Measurements from ENCODE around the gene CEP85L.

Gene CEP85L

GRCh38 chr6:118562248-118562647, 89.1 kb downstream of the CEP85L start:
- Mint-ChIP-seq H3K27ac (peak overlapping the region; percentile 37), H3K27me3 (no peaks in the 10 kb centered on the region), H3K9me3 (no peaks in the 10 kb centered on the region), H3K4me1 (ENCODE audit: low read depth) (peaks cover 55% of the 10 kb centered on the region), H3K36me3 (ENCODE audit: low read depth) (peaks cover 41% of the 10 kb centered on the region), H3K4me3 (no peak overlapping the region)
- DNase-seq, result no peak

GRCh38 chr6:118559659-118560058, 91.7 kb downstream of the CEP85L start:
- Mint-ChIP-seq H3K36me3 (ENCODE audit: low read depth) (peaks cover 49% of the 10 kb centered on the region), H3K27ac (peak overlapping the region; percentile 83), H3K4me3 (no peak overlapping the region), H3K9me3 (no peaks in the 10 kb centered on the region), H3K4me1 (ENCODE audit: low read depth) (peaks cover 52% of the 10 kb centered on the region), H3K27me3 (no peaks in the 10 kb centered on the region)
- DNase-seq, result no peak

- H3K4me3 Mint-ChIP-seq, result peak overlapping the region; percentile 45
- H3K27me3 Mint-ChIP-seq, result no peaks in the 10 kb centered on the region
- H3K27ac Mint-ChIP-seq, result peak overlapping the region; percentile 83
- no peaks in the 10 kb centered on the region for H3K9me3 Mint-ChIP-seq
- DNase-seq, result no peak
- H3K4me1 Mint-ChIP-seq (ENCODE audit: low read depth), result peaks cover 54% of the 10 kb centered on the region
- peaks cover 49% of the 10 kb centered on the region for H3K36me3 Mint-ChIP-seq (ENCODE audit: low read depth)
These were observed 92.8 kb downstream of the CEP85L start for GRCh38 chr6:118558464-118559217.

- DNase-seq, result no peak
- Mint-ChIP-seq H3K36me3 (ENCODE audit: low read depth) (peaks cover 36% of the 10 kb centered on the region), H3K9me3 (no peaks in the 10 kb centered on the region), H3K4me1 (ENCODE audit: low read depth) (peaks cover 57% of the 10 kb centered on the region), H3K27me3 (no peaks in the 10 kb centered on the region), H3K27ac (no peak overlapping the region), H3K4me3 (no peak overlapping the region)
These were observed 96.7 kb downstream of the CEP85L start for GRCh38 chr6:118554698-118555097.

- no peaks in the 10 kb centered on the region for H3K27me3 Mint-ChIP-seq
These were observed 98.3 kb downstream of the CEP85L start for GRCh38 chr6:118553132-118553531.

GRCh38 chr6:118551063-118552053, 100.0 kb downstream of the CEP85L start:
- peaks cover 21% of the 10 kb centered on the region for H3K36me3 Mint-ChIP-seq (ENCODE audit: low read depth)
- no peaks in the 10 kb centered on the region for H3K9me3 Mint-ChIP-seq
- peaks cover 55% of the 10 kb centered on the region for H3K4me1 Mint-ChIP-seq (ENCODE audit: low read depth)
- H3K27ac Mint-ChIP-seq, result no peak overlapping the region
- no peak for DNase-seq
- no peak overlapping the region for H3K4me3 Mint-ChIP-seq
- no peaks in the 10 kb centered on the region for H3K27me3 Mint-ChIP-seq

More at GRCh38 chr6:118553132-118553531, 98.3 kb downstream of the CEP85L start:
- no peak for DNase-seq
- H3K27ac Mint-ChIP-seq, result no peak overlapping the region
- H3K9me3 Mint-ChIP-seq, result no peaks in the 10 kb centered on the region
- peaks cover 34% of the 10 kb centered on the region for H3K36me3 Mint-ChIP-seq (ENCODE audit: low read depth)
- peaks cover 52% of the 10 kb centered on the region for H3K4me1 Mint-ChIP-seq (ENCODE audit: low read depth)
- H3K4me3 Mint-ChIP-seq, result no peak overlapping the region

GRCh38 chr6:118548613-118549012, 102.8 kb downstream of the CEP85L start:
- Mint-ChIP-seq H3K36me3 (ENCODE audit: low read depth) (peaks cover 14% of the 10 kb centered on the region), H3K27me3 (no peaks in the 10 kb centered on the region), H3K4me1 (ENCODE audit: low read depth) (peaks cover 72% of the 10 kb centered on the region), H3K9me3 (no peaks in the 10 kb centered on the region), H3K4me3 (no peak overlapping the region), H3K27ac (no peak overlapping the region)
- DNase-seq, result no peak

- no peak within 1 kb of the TSS for H3K4me3 Mint-ChIP-seq
- peaks cover 16% of the 10 kb centered on the region for H3K36me3 Mint-ChIP-seq (ENCODE audit: low read depth)
- H3K4me1 Mint-ChIP-seq (ENCODE audit: low read depth), result peaks cover 72% of the 10 kb centered on the region
- no peak for DNase-seq
- H3K9me3 Mint-ChIP-seq, result no peaks in the 10 kb centered on the region
- no peaks in the 10 kb centered on the region for H3K27me3 Mint-ChIP-seq
- H3K27ac Mint-ChIP-seq, result peak within 1 kb of the TSS; percentile 51
These were observed 103.3 kb downstream of the CEP85L start, which contains the start of gene PLN for GRCh38 chr6:118548136-118548535. PLN (plus strand) TSS chr6:118548296; CDS start chr6:118558922, 10,626 bp downstream.

GRCh38 chr6:118546880-118547218, 104.5 kb downstream of the CEP85L start:
- Mint-ChIP-seq H3K9me3 (no peaks in the 10 kb centered on the region), H3K4me1 (ENCODE audit: low read depth) (peaks cover 74% of the 10 kb centered on the region), H3K27me3 (no peaks in the 10 kb centered on the region), H3K27ac (no peak overlapping the region), H3K4me3 (no peak overlapping the region), H3K36me3 (ENCODE audit: low read depth) (peaks cover 21% of the 10 kb centered on the region)
- no peak for DNase-seq

GRCh38 chr6:118546164-118546879, 105.1 kb downstream of the CEP85L start:
- peaks cover 76% of the 10 kb centered on the region for H3K4me1 Mint-ChIP-seq (ENCODE audit: low read depth)
- DNase-seq, result no peak
- peaks cover 25% of the 10 kb centered on the region for H3K36me3 Mint-ChIP-seq (ENCODE audit: low read depth)
- H3K4me3 Mint-ChIP-seq, result no peak overlapping the region
- H3K27me3 Mint-ChIP-seq, result no peaks in the 10 kb centered on the region
- H3K9me3 Mint-ChIP-seq, result no peaks in the 10 kb centered on the region
- H3K27ac Mint-ChIP-seq, result peak overlapping the region; percentile 4

- Mint-ChIP-seq H3K27ac (no peak overlapping the region), H3K27me3 (no peaks in the 10 kb centered on the region), H3K36me3 (ENCODE audit: low read depth) (peaks cover 32% of the 10 kb centered on the region), H3K4me1 (ENCODE audit: low read depth) (peaks cover 69% of the 10 kb centered on the region), H3K4me3 (no peak overlapping the region), H3K9me3 (no peaks in the 10 kb centered on the region)
- DNase-seq, result no peak
These were observed 107.3 kb downstream of the CEP85L start for GRCh38 chr6:118544105-118544504.

GRCh38 chr6:118542184-118542952, 109.0 kb downstream of the CEP85L start:
- H3K4me3 Mint-ChIP-seq, result no peak overlapping the region
- H3K27me3 Mint-ChIP-seq, result no peaks in the 10 kb centered on the region
- peaks cover 64% of the 10 kb centered on the region for H3K4me1 Mint-ChIP-seq (ENCODE audit: low read depth)
- H3K36me3 Mint-ChIP-seq (ENCODE audit: low read depth), result peaks cover 32% of the 10 kb centered on the region
- no peaks in the 10 kb centered on the region for H3K9me3 Mint-ChIP-seq
- no peak for DNase-seq
- H3K27ac Mint-ChIP-seq, result no peak overlapping the region

GRCh38 chr6:118537574-118537973, 113.8 kb downstream of the CEP85L start:
- Mint-ChIP-seq H3K4me1 (ENCODE audit: low read depth) (peaks cover 42% of the 10 kb centered on the region), H3K27me3 (no peaks in the 10 kb centered on the region), H3K4me3 (no peak overlapping the region), H3K36me3 (ENCODE audit: low read depth) (peaks cover 36% of the 10 kb centered on the region), H3K27ac (no peak overlapping the region), H3K9me3 (peaks cover 2% of the 10 kb centered on the region)
- no peak for DNase-seq

GRCh38 chr6:118536478-118536877, 114.9 kb downstream of the CEP85L start:
- H3K27me3 Mint-ChIP-seq, result no peaks in the 10 kb centered on the region
- peaks cover 36% of the 10 kb centered on the region for H3K36me3 Mint-ChIP-seq (ENCODE audit: low read depth)
- no peak for DNase-seq
- no peak overlapping the region for H3K4me3 Mint-ChIP-seq
- no peak overlapping the region for H3K27ac Mint-ChIP-seq
- peaks cover 41% of the 10 kb centered on the region for H3K4me1 Mint-ChIP-seq (ENCODE audit: low read depth)
- H3K9me3 Mint-ChIP-seq, result peaks cover 2% of the 10 kb centered on the region

Data from activated T-cell treated with anti-CD3 and anti-CD28 coated beads, Interleukin-2, amount 50 U/mL, for 24 hours (primary cell).